Measurements from ENCODE around the gene FUT9.

FUT9 gene

DNA sequence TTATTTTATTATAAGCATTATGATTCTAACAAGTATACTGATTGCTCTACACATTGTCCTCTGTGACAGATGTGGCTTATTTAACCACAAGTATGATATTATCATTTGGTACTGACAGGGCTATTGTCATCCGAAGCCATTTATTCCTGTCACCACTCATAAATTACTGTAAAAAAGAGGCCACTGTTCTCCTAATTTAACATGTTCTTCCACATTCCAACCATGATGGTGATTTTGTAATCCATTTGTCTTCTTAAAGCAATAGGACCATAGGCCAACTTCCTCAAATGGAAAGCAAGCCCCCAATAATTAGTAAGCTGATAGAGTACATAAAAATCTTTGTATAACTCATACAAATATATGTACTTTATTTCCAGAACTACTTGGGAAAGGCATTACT lies 50.6 kb downstream of the FUT9 start:
- no peak for DNase-seq (ENCODE audit: low read depth in 2 of 2)

GRCh38 chr6:96073555-96073954 lies 57.8 kb downstream of the FUT9 start:
- no peak for DNase-seq (ENCODE audit: low read depth in 2 of 2)

- no peak for DNase-seq (ENCODE audit: low read depth in 2 of 2)
Observed at GRCh38 chr6:96074006-96074405, 58.2 kb downstream of the FUT9 start.

GRCh38 chr6:96075826-96076225 lies 60.1 kb downstream of the FUT9 start:
- DNase-seq (ENCODE audit: low read depth in 2 of 2): no peak

GRCh38 chr6:96086745-96087144 lies 71.0 kb downstream of the FUT9 start:
- DNase-seq (ENCODE audit: low read depth in 2 of 2): no peak

DNA sequence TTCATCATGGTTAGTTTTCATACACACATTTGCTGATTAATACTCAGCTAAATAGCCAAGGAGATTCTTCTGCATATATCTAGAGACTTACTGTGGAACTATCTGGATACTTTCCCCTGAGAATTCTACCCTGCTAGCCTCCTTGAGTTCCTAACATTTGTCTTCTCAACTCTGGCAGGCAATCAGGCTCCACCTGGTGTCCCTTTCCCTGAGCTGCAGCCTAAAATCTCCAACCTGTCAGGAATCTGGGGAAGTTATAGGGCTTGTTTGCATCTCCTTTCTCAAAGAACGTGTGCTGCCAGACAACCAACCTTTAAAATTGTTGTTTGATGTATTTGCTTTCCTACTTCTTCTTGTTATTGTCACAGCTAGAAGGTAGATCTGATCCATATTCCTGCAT lies 73.4 kb downstream of the FUT9 start:
- DNase-seq (ENCODE audit: low read depth in 2 of 2): no peak

DNA sequence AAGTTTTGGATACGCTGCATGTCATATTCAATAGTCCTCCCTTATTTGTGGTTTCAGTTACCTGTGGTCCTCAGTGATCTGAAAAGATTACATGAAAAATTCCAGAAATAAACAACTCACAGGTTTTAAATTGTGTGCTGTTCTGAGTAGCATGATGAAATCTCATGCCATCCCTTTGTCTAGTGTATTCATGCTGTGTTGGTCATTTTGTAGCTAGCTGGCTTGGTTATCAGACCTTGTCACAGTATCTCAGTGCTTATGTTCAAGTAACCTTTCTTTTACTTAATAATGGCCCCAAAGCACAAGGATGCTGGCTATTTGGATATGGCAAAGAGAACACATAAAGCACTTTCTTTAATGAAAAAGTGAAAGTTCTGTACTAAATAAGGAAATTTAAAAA lies 78.3 kb downstream of the FUT9 start:
- no peak for DNase-seq (ENCODE audit: low read depth in 2 of 2)

GRCh38 chr6:96099069-96099468 lies 83.3 kb downstream of the FUT9 start:
- no peak for DNase-seq (ENCODE audit: low read depth in 2 of 2)

DNA sequence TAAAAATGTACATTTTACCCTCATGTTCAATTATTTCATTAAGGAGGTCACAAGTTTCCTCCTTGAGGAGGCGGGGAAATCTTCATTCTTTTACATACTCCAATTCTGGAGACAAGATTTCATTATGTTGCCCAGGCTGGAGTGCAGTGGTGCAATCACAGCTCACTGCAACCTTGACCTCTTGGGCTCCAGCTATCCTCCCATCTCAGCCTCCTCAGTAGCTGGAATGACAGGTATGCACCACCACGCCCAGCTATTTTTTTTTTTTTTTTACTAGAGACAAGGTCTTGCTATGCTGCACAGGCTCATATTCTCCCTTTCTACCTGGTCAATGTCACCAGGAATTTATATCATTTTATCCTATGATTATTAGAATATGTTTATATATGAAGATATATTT lies 85.8 kb downstream of the FUT9 start:
- DNase-seq (ENCODE audit: low read depth in 2 of 2): no peak

DNA sequence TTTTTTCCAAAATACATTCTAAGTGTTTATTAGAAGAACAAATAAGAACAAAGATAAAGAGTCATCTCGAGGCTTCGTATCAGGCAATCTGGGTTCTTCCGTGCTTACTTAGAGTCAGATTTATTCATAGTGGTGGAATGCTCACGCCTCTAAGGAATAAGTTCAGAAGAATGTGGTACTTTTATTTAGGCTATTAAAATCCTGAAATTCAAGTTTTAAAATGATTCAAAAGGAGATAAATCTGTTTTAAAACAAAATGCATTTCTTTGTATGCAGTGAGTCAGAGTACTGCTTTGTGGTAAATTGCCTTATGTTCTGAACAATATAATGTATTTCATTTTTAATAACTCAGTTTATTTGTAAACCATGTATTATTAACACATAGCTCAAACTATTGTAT lies 89.1 kb downstream of the FUT9 start:
- no peak for DNase-seq (ENCODE audit: low read depth in 2 of 2)

DNA sequence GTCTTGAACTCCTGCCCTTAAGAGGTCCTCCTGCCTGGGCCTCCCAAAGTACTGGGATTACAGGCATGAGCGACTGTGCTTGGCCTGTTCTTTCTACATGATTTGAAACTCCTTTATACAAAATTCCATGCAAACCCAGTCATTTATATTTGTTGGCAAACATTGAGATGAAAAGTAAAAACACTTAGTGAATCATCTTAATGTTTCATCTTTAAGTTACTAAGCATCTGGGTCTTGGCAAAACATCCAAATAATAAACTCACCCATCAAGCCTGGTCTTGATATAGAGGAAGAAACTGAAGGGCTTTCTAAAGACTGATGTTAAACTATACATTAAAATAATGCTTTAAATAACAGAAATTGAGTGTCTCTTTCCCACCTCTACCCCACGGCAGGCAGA lies 95.1 kb downstream of the FUT9 start:
- no peak for DNase-seq (ENCODE audit: low read depth in 2 of 2)

- DNase-seq (ENCODE audit: low read depth in 2 of 2): no peak
Observed at GRCh38 chr6:96116674-96117073, 100.9 kb downstream of the FUT9 start.

GRCh38 chr6:96124778-96125177 lies 109.0 kb downstream of the FUT9 start:
- no peak for DNase-seq (ENCODE audit: low read depth in 2 of 2)

- DNase-seq (ENCODE audit: low read depth in 2 of 2): no peak
Observed at GRCh38 chr6:96138406-96138805, 122.6 kb downstream of the FUT9 start.

DNA sequence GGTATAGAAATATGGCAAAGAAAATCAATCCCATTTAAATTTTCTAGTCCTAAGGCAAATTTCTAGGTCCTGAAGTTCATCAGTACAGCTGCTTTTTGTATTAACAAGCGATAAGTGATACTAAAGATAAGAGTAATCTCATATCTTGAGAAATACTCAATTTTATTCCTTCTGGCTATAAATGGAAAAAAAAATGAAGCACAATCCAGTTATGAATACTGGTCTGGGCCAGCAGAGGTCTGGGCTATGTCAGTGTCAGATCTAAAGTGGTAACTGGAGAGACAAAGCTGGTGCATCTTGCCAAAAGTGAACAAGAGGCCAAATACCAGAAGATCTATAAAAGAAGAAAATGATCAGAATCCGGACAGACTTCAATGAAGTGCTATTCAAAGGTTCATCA lies 126.4 kb downstream of the FUT9 start:
- no peak for DNase-seq (ENCODE audit: low read depth in 2 of 2)

- DNase-seq (ENCODE audit: low read depth in 2 of 2): no peak
Observed at GRCh38 chr6:96150431-96150830, 134.7 kb downstream of the FUT9 start.

DNA sequence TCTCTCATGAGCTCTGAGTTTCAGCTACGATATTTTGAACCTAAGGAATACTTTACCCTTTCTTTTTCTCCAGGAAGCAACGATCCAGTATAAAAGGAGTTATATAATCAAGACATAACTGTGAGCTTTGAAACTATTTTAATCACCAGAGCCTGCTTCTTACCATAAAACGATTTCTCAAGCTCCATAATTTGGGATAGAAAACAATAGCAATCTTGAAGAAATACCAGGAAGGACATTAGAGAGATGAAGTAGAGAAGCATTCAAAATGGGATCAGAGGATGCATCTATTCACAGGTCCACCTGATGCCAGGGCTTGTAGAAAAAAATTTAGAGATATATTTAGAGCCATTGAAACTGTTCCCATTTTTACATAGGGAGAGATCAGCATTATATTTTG lies 135.9 kb downstream of the FUT9 start:
- DNase-seq (ENCODE audit: low read depth in 2 of 2): no peak

GRCh38 chr6:96152114-96152708 lies 136.4 kb downstream of the FUT9 start:
- no peak for DNase-seq (ENCODE audit: low read depth in 2 of 2)

DNA sequence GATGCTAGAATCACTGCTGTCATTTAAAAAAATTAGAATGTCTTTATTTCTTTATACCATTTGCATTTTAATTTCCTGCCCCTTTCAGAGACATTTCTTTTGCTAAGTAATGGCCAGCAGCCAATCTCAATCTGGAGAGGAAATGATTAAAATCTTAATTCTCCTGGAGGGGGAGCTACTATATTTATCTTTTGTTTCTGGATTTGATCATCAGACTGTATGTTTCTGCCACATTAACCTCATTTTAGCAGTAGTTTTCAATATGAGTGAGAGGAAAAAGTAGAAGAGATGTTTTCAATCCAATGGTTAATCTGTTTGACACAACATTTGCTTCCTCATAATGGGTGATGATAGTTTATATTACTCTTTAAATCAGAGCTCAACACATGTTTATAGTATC lies 138.0 kb downstream of the FUT9 start:
- DNase-seq (ENCODE audit: low read depth in 2 of 2): no peak

- no peak for DNase-seq (ENCODE audit: low read depth in 2 of 2)
Observed at GRCh38 chr6:96156425-96156824, 140.7 kb downstream of the FUT9 start.

DNA sequence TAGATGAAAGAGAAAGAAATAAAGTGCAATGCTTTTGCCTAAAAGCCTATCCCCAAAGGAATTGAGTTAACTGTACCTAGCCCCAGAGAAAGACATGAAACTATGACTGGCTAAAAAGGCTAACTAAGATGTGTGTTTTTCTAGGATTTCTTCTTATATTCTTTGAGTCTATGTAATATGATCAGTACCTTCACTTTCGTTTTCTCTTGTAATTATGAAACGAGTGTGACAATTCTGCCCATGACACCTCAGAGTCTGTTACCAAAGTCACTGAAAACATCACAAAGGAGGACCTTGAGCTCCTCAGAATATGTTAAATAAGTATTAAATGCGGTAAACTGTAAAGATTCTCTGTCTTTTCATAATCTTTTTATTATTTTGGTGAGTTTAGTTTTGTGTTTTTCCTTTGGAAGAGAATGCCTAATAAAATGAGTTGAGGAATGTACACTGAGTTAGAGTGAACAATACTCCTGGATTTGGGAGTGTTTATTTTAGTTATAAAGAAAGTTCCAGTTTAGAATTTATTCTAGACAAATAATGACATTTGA lies 141.3 kb downstream of the FUT9 start:
- DNase-seq (ENCODE audit: low read depth in 2 of 2): no peak

DNA sequence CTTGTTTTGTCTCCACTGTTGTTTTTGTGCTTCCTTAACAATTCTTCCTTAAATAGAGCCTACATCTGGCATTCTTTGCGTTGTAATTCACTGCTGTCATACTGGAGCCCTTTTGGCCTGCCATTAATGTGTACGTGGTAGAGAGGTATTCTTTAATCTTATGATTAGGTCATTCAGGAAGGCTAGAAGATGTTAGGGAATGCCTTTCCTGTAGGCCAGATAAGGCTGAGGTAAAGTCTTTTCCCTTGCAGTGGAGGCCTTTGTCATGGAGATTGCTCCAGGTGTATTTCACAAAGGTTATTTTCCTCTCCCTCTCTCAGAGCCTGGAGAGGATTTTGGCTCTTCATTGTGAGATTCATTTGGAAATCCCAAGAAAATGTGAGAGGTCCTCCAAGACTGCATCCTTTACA lies 146.9 kb downstream of the FUT9 start:
- DNase-seq (ENCODE audit: low read depth in 2 of 2): no peak

GRCh38 chr6:96164802-96165201 lies 149.0 kb downstream of the FUT9 start:
- no peak for DNase-seq (ENCODE audit: low read depth in 2 of 2)

DNA sequence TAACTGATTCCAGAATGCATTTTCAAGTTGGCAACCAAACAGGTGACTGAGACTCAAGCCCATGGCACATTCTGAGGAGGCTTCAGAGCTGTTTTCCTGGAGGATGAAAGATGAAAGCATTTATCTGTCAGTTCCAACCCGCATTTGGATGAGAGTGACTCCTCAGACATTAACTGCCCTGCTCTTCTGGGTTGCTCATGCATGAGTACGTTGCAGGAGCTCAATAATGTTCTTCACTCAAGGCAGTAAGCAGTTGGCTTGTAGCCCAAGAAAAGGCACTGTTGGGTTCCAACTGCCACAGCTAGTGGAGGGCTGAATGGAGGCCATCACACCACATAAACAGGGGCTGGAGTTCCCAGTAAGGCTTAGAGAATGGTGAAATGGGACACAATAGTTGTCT lies 155.3 kb downstream of the FUT9 start:
- no peak for DNase-seq (ENCODE audit: low read depth in 2 of 2)
